Upper lobe of left lung (tissue), 4 donors: Measurements from ENCODE around the gene SRGAP2C.
"Not testable (repeated sequence)": the region's sequence is repeated elsewhere in the genome, so short reads cannot be mapped to it uniquely, and the experiment has no call there.

Source experiments
- EP300 ChIP-seq, 4 donors: sonication (generic); formaldehyde crosslinking; IDR thresholded peaks; one replicate each; pipeline ENCODE4 v1.5.1; 2017; ENCODE audit warnings: antibody characterized with exemption in 4 of 4, control low read depth in 2 of 4
- POLR2A ChIP-seq, 4 donors: fragments of 450-650 bp; IDR thresholded peaks; one replicate each; pipeline ENCODE4 v1.5.1; 2016 to 2017; ENCODE audit warnings: antibody characterized with exemption in 4 of 4, mild to moderate bottlenecking in 2 of 4
- TF ChIP-seq, protein P1 (sequence below), 6 experiments: fragments of 450-650 bp in 4 of 6; fragments of 200-600 bp in 2 of 6; sonication (generic) in 2 of 6; IDR thresholded peaks; one replicate each; pipeline ENCODE4 v1.5.1; 2016 to 2019; ENCODE audit warnings: antibody characterized with exemption in 6 of 6

DNA sequence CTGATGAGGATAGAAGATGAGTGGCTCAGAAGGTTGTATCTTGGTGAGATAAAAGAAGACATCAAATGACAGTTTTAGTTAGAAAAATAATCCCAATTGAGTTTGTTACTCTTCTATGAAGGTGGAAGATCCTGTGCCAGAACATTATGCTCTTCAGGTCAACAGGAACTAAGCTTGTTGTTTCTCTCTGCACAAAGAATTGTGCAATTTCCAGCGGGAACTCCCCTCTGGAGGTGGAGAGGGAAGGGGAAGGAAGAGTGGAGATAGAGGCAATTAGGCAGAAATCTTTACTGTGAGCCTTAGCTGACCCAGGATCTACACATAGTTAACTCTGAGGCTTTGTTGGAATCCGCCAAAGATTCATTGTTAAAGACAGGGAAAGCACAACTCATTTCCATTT is 77.4 kb downstream of the SRGAP2C start:
- TF ChIP-seq, protein P1, sequence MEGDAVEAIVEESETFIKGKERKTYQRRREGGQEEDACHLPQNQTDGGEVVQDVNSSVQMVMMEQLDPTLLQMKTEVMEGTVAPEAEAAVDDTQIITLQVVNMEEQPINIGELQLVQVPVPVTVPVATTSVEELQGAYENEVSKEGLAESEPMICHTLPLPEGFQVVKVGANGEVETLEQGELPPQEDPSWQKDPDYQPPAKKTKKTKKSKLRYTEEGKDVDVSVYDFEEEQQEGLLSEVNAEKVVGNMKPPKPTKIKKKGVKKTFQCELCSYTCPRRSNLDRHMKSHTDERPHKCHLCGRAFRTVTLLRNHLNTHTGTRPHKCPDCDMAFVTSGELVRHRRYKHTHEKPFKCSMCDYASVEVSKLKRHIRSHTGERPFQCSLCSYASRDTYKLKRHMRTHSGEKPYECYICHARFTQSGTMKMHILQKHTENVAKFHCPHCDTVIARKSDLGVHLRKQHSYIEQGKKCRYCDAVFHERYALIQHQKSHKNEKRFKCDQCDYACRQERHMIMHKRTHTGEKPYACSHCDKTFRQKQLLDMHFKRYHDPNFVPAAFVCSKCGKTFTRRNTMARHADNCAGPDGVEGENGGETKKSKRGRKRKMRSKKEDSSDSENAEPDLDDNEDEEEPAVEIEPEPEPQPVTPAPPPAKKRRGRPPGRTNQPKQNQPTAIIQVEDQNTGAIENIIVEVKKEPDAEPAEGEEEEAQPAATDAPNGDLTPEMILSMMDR (IDR thresholded peaks at IDR 0.05): not testable (repeated sequence)
- not testable (repeated sequence) for TF ChIP-seq POLR2A, EP300 (IDR thresholded peaks at IDR 0.05)
